ENCODE data around the gene FGR.
A peak's percentile ranks its signal among the peaks of the same experiment; 100 is the strongest.

FGR gene

DNA sequence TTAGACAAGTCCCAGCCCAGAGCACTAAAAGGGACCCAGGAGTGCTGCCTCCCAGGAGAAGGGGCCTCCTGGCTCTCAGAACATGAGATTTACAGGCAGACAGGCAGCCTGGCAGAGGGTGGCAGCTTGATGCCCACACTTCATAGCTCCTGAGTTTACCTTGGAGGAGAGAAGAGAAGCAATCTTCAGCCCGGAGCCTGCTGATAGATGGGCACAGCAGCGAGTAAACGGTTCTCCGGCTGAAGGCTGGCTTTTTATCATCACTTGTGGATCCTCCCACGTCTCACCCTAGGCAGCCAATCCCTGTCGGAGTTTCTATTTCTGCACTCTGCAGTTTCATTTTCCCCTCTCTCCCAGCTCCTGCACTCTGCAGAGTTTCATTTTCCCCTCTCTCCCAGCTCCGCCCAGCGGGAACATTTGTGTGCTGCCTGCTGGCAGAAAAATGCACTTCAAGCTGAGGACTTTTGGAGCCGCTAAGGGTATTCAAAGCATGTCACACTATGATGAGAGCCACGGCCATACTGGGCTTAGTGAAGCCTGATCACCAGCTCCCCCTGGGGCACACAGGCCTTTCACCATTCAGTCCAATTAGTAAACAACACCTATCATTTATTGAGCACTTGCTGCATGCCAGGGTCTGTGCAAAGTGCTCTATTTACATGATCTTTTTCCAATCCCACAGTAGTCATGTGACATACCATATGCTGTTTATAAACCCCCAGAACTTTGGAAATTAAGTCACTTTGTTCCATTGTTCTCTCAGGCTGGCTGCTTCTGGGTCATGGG lies 37.2 kb upstream of the FGR start, which contains the start of gene IFI6:
IFI6 (minus strand) TSS at position 229 of the 786 bp plus-strand sequence. CDS start 2,878 bp downstream, outside the sequence.
- peak; percentile 39 for TF ChIP-seq CTCF (conservative IDR thresholded peaks at IDR 0.05; ENCODE audit: low read depth, low read length)
- peak; percentile 82 for DNase-seq (ENCODE audit: low read depth)
- peak within 1 kb of the TSS; percentile 48 for H3K4me3 ChIP-seq (ENCODE audit: low read length)

- no peak overlapping the region for H3K4me3 ChIP-seq (ENCODE audit: low read length)
- no peak for DNase-seq (ENCODE audit: low read depth)
- TF ChIP-seq CTCF (conservative IDR thresholded peaks at IDR 0.05; ENCODE audit: low read depth, low read length), result no peak
These were observed 34.9 kb upstream of the FGR start for GRCh38 chr1:27669876-27670275.

- peak; percentile 90 for TF ChIP-seq CTCF (conservative IDR thresholded peaks at IDR 0.05; ENCODE audit: low read depth, low read length)
- H3K4me3 ChIP-seq (ENCODE audit: low read length), result peak overlapping the region; percentile 50
- DNase-seq (ENCODE audit: low read depth), result no peak
These were observed 34.1 kb upstream of the FGR start for GRCh38 chr1:27668808-27669723.

DNA sequence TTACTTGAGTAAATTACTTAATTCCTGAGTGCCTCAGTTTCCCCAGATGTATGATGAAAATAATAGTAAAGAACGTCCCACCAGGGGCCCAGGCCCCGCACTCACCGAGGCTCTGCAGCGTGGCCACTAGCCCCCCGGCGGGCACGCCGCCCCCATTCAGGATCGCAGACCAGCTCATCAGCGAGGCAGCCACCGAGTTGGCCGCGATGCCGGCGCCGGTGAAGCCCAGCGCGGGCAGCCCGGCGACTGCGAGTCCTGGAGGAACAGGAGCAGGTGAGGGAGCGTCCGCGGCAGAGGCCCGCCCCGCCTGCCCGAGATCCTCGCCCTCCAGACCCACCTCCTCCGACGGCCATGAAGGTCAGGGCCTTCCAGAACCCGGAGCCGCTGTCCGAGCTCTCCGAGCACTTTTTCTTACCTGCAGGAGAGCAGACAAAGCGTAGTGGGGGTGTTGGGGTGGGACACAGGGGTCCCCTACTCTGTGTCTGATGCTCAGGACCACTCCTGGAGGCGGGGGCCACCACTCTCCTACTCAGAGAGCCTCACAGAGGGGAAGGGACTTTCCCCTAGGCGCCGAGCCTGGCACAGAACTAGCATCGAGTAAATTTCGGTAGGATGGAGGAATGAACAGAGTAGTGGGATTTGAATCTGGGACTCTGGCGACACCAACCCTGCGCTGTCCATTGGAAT lies 33.3 kb upstream of the FGR start:
- no peak for DNase-seq (ENCODE audit: low read depth)
- no peak for TF ChIP-seq CTCF (conservative IDR thresholded peaks at IDR 0.05; ENCODE audit: low read depth, low read length)
- H3K4me3 ChIP-seq (ENCODE audit: low read length), result no peak overlapping the region

GRCh38 chr1:27666791-27667254 lies 31.8 kb upstream of the FGR start:
- no peak overlapping the region for H3K4me3 ChIP-seq (ENCODE audit: low read length)
- no peak for DNase-seq (ENCODE audit: low read depth)
- TF ChIP-seq CTCF (conservative IDR thresholded peaks at IDR 0.05; ENCODE audit: low read depth, low read length), result no peak

DNA sequence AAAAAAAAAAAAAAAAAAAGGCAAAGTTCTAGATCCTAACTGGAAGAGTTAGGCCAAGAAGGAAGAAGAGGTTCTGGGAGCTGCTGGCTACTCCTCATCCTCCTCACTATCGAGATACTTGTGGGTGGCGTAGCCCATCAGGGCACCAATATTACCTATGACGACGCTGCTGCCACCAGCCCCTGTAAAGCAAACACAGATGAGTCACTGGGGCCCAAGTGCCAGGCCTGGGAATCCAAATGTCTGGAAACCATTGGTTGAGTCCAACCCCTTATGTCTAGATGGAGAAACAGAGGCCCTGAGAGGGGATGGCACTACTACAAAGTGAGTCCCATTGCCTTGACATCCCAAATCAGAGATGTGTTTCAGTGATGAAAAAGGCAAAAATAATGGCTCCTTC lies 31.3 kb upstream of the FGR start:
- TF ChIP-seq CTCF (conservative IDR thresholded peaks at IDR 0.05; ENCODE audit: low read depth, low read length), result no peak
- no peak for DNase-seq (ENCODE audit: low read depth)
- H3K4me3 ChIP-seq (ENCODE audit: low read length), result no peak overlapping the region

Measured in retinal pigment epithelial cell (primary cell).